ENCODE measurements around the gene ARHGEF17. TPM values are rescaled to one million over a fixed set of nuclear protein-coding genes. Genes with fewer than 3 reads are reported as not detected.

Gene ARHGEF17
- total and polyA plus RNA-seq, 2 of the 8 experiments (the other 6 are each of a cell fraction or from before 2014, with no cell fraction given) = 11.3 to 14.6 TPM

GRCh38 chr11:73270855-73271477, 37.1 kb upstream of the ARHGEF17 start:
- DNase-seq (ENCODE audit: low read depth in 1 of 2, low spot score in 2 of 2) = no peak
- no peak for FAIRE-seq
- POLR2A ChIA-PET (ENCODE audit: partially characterized antibody) = interaction anchor here (1.7 kb wide), 1 partner anchor 27 kb away, joined by 3 read pairs; no protein-coding TSS in a partner anchor

More at GRCh38 chr11:73270855-73271477, 37.1 kb upstream of the ARHGEF17 start:
- peak overlapping the region; percentile 48; the same call in 1 of the 2 replicates for H2BK5ac ChIP-seq (ENCODE audit: low read depth, low read length)
- TF ChIP-seq SP1 (IDR thresholded peaks at IDR 0.05; ENCODE audit: low read depth, low read length) (no peak), SIRT6 (IDR thresholded peaks at IDR 0.05; ENCODE audit: low read length) (no peak), SP2 (IDR thresholded peaks at IDR 0.05; ENCODE audit: low read length) (no peak), KDM1A (IDR thresholded peaks at IDR 0.05; ENCODE audit: borderline replicate concordance, low read length) (no peak)
- no peak overlapping the region for H3K18ac ChIP-seq (ENCODE audit: extremely low read depth, low read length)
- H3K36me3 ChIP-seq (ENCODE audit: control insufficient read depth in 2 of 4, insufficient read depth in 4 of 4, low read length in 3 of 4) = no peaks in the 10 kb centered on the region
- H3K79me2 ChIP-seq (ENCODE audit: control insufficient read depth in 1 of 2, insufficient read depth in 2 of 2, low read length in 2 of 2) = no peaks in the 10 kb centered on the region
- CTCF ChIA-PET (ENCODE audit: partially characterized antibody) = interaction anchor here (0.6 to 16.5 kb wide), 15 partner anchors 9 to 91 kb away, joined by 3 to 173 read pairs (median 6); no protein-coding TSS in a partner anchor
- no peak overlapping the region for H2AFZ ChIP-seq (ENCODE audit: low read length)
- H3K56ac ChIP-seq (replicated peaks; ENCODE audit: insufficient read length, low read depth, low read length) = no peak overlapping the region
- WGBS, 2 experiments (ENCODE audit: extremely low coverage in 1 of 2, insufficient coverage in 1 of 2, insufficient read length in 1 of 2, insufficient replicate concordance in 2 of 2, low coverage in 1 of 2, low lambda C conversion rate in 2 of 2, missing lambda C conversion rate in 1 of 2) = 78% methylated on average over 13 of the region's 18 CpGs; no CpG with 5 or more reads in 1 of the 2 experiments
- 0 out of 2 replicates have a peak overlapping the region, but pooled peaks have one; percentile 1 for H2BK12ac ChIP-seq (ENCODE audit: low read depth, low read length)
- no peak overlapping the region for H2BK20ac ChIP-seq (ENCODE audit: low read length)
- H3K27me3 ChIP-seq (replicated peaks in 1 of 4; ENCODE audit: control insufficient read depth in 3 of 4, extremely low read depth in 1 of 4, insufficient read depth in 3 of 4, low read length in 3 of 4) = peaks cover 0 to 3% (median under 1%) of the 10 kb centered on the region in 4 experiments; a peak in 4 of 7 replicates
- H2AK5ac ChIP-seq (ENCODE audit: low read depth, low read length) = no peak overlapping the region
- no peak overlapping the region for H3K23ac ChIP-seq (ENCODE audit: insufficient read length)
- H3K9ac ChIP-seq (replicated peaks in 1 of 4; ENCODE audit: extremely low read depth in 1 of 4, low read depth in 3 of 4, low read length in 3 of 4) = no peak overlapping the region
- H3K4me2 ChIP-seq (ENCODE audit: insufficient read depth in 1 of 2, low read depth in 2 of 2, low read length in 2 of 2) = no peak overlapping the region
- H3K23me2 ChIP-seq (ENCODE audit: low read depth, low read length) = no peaks in the 10 kb centered on the region
- no peak overlapping the region for H3K4me3 ChIP-seq (ENCODE audit: extremely low read depth in 1 of 4, insufficient read depth in 2 of 4, low read depth in 3 of 4, low read length in 4 of 4)
- H2BK120ac ChIP-seq (replicated peaks; ENCODE audit: low read depth, low read length) = no peak overlapping the region
- no peaks in the 10 kb centered on the region for H3K9me3 ChIP-seq (ENCODE audit: insufficient read depth in 2 of 2, low read depth in 1 of 2, low read length in 1 of 2)
- H4K8ac ChIP-seq (ENCODE audit: extremely low read depth, insufficient read depth, low read length) = no peak overlapping the region
- no peak overlapping the region for H3K14ac ChIP-seq (ENCODE audit: insufficient read length)
- peaks cover 0 to 15% (median 9%) of the 10 kb centered on the region in 4 experiments; a peak in 5 of 7 replicates for H3K4me1 ChIP-seq (replicated peaks in 1 of 4; ENCODE audit: control insufficient read depth in 3 of 4, insufficient read depth in 4 of 4, low read length in 3 of 4)
- no peak overlapping the region for H4K5ac ChIP-seq (ENCODE audit: insufficient read length, low read depth, low read length)
- H3K27ac ChIP-seq (ENCODE audit: low read depth, low read length) = no peak overlapping the region
- peaks cover 0 to 1% of the 10 kb centered on the region in 2 experiments for H4K20me1 ChIP-seq (replicated peaks in 1 of 2; ENCODE audit: control insufficient read depth in 1 of 2, insufficient read depth in 2 of 2, low read length in 2 of 2)
- H4K91ac ChIP-seq (replicated peaks; ENCODE audit: insufficient read length, low read length) = no peak overlapping the region
- H3K79me1 ChIP-seq (ENCODE audit: low read depth, low read length) = 0 out of 2 replicates have a peak, but pooled peaks cover 3% of the 10 kb centered on the region
- H3K4ac ChIP-seq (replicated peaks; ENCODE audit: insufficient read length, low read depth, low read length) = no peak overlapping the region
- no peak overlapping the region for H2BK15ac ChIP-seq (ENCODE audit: low read length)

Measured in H1 (cell line).